HG02610 (cell line): ENCODE results near the gene PAPSS2.
"Not testable (repeated sequence)": the region's sequence is repeated elsewhere in the genome, so short reads cannot be mapped to it uniquely, and the experiment has no call there.

Source experiments
- ATAC-seq: cut with Tn5 transposase; IDR thresholded peaks from one replicate; pipeline ENCODE4 v1.9.1; 2021; ENCODE audit warnings: mild to moderate bottlenecking, moderate library complexity; ENCODE audit not compliant: unreplicated experiment

The PAPSS2 gene

DNA sequence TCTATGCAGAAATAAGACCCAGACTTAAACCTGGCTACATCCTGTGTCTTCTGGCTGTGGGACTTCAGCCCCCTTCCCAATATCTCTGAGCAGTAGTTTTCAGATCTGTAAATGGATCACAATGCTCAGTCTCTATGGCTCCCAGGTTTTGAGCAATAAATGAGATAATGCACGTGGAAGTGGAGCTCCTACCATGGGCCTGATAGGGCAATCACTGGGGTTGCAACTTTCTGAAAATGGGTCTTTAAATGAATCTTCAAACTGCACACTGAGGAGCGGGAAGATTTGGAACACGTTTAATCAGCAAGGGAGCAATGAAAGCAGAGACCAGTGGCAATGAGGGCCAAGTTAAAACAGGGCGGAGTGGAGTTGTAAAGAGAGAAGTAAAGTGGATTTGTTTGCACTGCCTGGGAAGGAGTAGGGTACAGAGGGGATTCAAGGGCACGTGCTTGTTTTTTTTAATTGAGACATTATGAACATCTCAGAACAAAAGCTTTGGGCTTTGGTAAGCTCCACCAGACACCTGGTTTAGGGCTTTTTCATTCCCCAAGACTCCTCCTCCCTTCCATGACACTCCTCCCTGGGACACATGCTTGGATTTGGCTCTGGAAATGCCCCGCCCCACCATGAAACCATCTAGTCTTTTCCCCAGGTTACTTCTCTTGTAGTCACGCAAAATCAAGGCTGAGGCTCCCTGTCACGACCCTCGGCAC is 42.7 kb downstream of the PAPSS2 start:
- no peak for ATAC-seq

DNA sequence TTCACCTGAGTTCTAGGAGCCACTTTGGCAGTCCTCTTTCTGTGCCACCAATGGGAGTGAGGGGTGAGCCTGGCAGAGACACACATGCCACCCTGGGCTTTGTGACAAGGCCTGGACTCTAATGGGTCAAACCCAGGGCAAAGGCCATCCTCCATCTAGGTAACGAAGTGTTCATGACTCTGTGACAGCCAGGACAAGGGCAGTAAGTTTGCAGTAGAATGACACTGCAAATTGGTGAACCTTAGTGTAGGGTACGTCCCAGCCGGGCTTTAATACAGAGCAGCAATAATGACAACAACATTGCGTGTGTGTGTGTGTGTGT is 43.3 kb downstream of the PAPSS2 start:
- no peak for ATAC-seq

- ATAC-seq, result no peak
These were observed 44.1 kb downstream of the PAPSS2 start for GRCh38 chr10:87703771-87704170.

GRCh38 chr10:87705339-87705738 is 45.7 kb downstream of the PAPSS2 start:
- no peak for ATAC-seq

- ATAC-seq, result no peak
These were observed 47.1 kb downstream of the PAPSS2 start for GRCh38 chr10:87706731-87707130.

- no peak for ATAC-seq
These were observed 47.6 kb downstream of the PAPSS2 start for GRCh38 chr10:87707254-87707653.

DNA sequence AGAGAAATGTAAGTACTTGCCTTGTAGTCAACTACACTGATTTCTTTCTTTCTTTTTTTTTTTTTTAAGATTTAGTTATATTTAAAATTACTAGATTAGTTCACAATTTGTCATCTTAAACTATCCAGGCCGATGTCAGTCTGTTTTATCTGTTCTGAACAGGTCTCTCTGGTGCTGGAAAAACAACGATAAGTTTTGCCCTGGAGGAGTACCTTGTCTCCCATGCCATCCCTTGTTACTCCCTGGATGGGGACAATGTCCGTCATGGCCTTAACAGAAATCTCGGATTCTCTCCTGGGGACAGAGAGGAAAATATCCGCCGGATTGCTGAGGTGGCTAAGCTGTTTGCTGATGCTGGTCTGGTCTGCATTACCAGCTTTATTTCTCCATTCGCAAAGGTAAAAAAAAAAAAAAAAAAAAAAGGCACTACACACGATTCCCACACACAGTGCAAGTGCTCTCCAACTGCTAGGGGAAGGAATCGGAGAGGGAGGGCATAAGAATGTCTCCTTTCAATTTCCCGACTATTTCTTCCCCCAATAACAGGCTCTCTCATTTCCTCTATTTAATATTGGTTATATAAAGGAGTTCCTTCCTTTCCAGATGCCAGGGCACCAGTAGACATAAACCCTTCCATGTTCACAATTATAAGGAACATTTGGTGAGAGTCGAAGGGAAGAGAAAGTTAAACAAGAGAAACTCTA is 53.4 kb downstream of the PAPSS2 start:
- ATAC-seq, result no peak

GRCh38 chr10:87713707-87714106 is 54.0 kb downstream of the PAPSS2 start:
- no peak for ATAC-seq

- ATAC-seq, result no peak
These were observed 56.1 kb downstream of the PAPSS2 start for GRCh38 chr10:87715552-87716347.

DNA sequence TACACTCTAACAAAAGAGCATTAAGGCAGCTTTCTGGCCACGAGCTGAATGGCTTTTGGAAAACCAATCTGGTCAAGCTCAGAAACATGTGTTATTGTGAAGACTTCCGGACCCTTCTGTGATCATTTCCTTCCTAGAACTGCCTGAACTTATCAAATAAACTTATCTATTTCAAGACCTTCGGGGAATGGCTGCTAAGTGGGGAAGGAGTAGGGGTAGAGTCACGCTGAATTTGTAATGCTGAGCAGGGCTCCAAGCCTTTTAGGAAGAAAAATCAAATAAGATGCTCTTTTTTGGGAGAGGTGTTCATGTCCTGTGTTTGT is 56.6 kb downstream of the PAPSS2 start:
- ATAC-seq, result no peak

GRCh38 chr10:87720665-87721064 is 61.0 kb downstream of the PAPSS2 start:
- no peak for ATAC-seq

- no peak for ATAC-seq
These were observed 62.1 kb downstream of the PAPSS2 start for GRCh38 chr10:87721781-87722180.

- ATAC-seq, result no peak
These were observed 63.0 kb downstream of the PAPSS2 start for GRCh38 chr10:87722716-87723115.

DNA sequence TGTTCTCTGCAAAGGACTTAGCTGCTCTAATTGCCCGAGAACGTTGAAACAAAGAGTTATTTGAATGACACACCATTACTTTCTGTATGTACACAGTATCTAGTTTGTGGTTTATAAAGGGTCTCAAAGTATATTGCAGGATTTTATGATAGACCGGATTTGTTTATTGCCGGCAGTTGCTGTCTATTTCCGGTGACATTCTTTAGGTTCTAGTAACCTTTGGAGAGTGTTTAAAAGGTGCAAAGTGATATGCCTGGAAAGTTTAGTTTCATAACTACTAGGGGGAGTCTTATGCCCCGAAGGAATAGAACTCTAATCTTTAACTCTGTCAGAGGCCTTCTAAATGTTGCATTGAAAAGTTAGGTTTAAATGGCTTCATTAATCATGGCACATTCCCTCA is 63.8 kb downstream of the PAPSS2 start:
- no peak for ATAC-seq

- no peak for ATAC-seq
These were observed 65.1 kb downstream of the PAPSS2 start for GRCh38 chr10:87724789-87725188.

DNA sequence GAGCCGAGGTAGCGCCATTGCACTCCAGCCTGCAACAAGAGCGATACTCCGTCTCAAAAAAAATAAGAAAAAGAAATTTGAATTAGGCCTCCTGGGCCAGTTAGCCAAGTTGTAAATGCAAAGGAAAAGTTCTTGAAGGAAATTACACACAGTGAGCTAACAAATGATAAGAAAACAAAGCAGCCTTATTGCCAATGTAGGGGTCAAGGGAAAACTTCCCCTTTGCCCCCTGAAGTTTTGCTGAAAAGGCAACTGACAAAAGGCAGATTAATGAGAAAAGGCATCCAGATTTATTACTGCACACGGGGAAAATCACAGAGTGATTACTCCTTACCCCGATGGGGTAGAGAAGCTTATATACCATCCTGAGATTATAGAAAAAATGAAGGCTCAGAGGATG is 70.3 kb downstream of the PAPSS2 start:
- no peak for ATAC-seq

DNA sequence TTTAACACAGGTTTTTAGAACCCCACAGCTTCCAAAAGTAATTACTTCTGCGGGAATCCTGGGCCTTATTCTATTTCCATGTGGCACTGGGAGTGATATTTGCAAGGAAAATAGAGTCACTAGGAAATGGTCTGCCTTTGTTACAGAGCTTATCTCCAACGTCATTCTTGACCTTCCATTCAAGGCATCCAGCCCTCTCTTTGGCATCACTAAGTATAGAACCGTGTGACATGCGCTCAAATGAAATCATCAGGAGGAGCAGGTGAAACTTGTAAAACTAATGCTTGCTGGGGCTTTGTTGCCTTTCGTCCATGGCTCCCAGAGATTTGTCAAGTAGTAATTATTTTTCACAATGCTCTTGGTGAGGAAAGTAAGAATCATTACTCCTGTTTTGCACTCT is 73.4 kb downstream of the PAPSS2 start:
- ATAC-seq, result no peak

GRCh38 chr10:87734987-87735827 is 75.5 kb downstream of the PAPSS2 start:
- ATAC-seq, result no peak

- not testable (repeated sequence) for ATAC-seq
These were observed 78.6 kb downstream of the PAPSS2 start for GRCh38 chr10:87738253-87738652.

GRCh38 chr10:87739703-87740102 is 80.0 kb downstream of the PAPSS2 start:
- ATAC-seq, result no peak

- ATAC-seq, result no peak
These were observed 80.6 kb downstream of the PAPSS2 start for GRCh38 chr10:87740254-87740655.
